HL-60 (cell line): ENCODE measurements around the gene IL11.

Experiments used
- GABPA ChIP-seq: IDR thresholded peaks from 2 replicates; pipeline ENCODE4 v1.6.1; 2012; ENCODE audit warnings: low read depth
- POLR2AphosphoS5 ChIP-seq: IDR thresholded peaks from 2 replicates; pipeline ENCODE4 v1.6.1; 2012; ENCODE audit warnings: low read depth
- TF ChIP-seq, protein P1 (sequence below): IDR thresholded peaks from one replicate; pipeline ENCODE4 v1.5.1; 2011; ENCODE audit warnings: low read length, control low read depth, inconsistent platforms; ENCODE audit not compliant: insufficient read depth
- TF ChIP-seq, protein P2 (sequence below): IDR thresholded peaks from 2 replicates; pipeline ENCODE4 v1.6.1; 2012; ENCODE audit warnings: low read depth; ENCODE audit not compliant: insufficient replicate concordance

DNA sequence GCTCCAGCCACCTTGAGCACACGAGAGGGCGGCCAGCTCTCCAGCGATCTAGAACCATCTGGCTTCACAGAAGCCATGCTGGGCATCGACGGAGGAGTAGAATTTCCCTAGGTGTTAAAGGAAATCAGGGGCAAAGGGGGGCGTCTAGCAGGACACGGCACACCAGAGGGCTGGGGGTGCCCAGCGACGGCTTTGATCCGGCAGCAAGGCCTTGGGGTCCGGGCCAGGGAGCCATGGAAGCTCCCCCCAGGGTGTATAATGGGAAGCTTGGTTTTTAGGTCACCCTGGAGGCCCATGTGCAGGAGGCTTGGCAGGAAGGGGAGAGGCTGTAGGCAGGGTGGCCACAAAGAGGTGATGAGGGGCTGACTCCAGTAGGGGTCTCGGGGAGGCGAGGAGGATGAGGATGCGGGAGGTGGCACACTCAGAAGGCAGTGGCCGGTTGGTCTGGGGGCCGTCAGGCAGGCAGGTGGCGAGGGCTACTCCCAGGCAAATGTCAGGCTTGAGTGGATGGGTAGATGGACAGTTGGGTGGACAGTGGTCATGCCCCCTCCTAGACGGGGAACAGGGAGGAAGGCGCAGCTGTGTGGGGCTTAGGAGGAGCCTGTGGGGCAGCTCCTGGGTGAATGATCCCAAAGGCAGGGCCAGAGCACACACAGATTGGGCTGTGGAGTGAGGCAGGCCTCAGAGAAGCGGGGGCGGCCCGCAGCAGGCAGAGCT is 25.0 kb downstream of the IL11 start:
- TF ChIP-seq POLR2AphosphoS5 (no peak), GABPA (no peak)
- TF ChIP-seq, protein P1, sequence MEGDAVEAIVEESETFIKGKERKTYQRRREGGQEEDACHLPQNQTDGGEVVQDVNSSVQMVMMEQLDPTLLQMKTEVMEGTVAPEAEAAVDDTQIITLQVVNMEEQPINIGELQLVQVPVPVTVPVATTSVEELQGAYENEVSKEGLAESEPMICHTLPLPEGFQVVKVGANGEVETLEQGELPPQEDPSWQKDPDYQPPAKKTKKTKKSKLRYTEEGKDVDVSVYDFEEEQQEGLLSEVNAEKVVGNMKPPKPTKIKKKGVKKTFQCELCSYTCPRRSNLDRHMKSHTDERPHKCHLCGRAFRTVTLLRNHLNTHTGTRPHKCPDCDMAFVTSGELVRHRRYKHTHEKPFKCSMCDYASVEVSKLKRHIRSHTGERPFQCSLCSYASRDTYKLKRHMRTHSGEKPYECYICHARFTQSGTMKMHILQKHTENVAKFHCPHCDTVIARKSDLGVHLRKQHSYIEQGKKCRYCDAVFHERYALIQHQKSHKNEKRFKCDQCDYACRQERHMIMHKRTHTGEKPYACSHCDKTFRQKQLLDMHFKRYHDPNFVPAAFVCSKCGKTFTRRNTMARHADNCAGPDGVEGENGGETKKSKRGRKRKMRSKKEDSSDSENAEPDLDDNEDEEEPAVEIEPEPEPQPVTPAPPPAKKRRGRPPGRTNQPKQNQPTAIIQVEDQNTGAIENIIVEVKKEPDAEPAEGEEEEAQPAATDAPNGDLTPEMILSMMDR, result no peak
- TF ChIP-seq, protein P2, sequence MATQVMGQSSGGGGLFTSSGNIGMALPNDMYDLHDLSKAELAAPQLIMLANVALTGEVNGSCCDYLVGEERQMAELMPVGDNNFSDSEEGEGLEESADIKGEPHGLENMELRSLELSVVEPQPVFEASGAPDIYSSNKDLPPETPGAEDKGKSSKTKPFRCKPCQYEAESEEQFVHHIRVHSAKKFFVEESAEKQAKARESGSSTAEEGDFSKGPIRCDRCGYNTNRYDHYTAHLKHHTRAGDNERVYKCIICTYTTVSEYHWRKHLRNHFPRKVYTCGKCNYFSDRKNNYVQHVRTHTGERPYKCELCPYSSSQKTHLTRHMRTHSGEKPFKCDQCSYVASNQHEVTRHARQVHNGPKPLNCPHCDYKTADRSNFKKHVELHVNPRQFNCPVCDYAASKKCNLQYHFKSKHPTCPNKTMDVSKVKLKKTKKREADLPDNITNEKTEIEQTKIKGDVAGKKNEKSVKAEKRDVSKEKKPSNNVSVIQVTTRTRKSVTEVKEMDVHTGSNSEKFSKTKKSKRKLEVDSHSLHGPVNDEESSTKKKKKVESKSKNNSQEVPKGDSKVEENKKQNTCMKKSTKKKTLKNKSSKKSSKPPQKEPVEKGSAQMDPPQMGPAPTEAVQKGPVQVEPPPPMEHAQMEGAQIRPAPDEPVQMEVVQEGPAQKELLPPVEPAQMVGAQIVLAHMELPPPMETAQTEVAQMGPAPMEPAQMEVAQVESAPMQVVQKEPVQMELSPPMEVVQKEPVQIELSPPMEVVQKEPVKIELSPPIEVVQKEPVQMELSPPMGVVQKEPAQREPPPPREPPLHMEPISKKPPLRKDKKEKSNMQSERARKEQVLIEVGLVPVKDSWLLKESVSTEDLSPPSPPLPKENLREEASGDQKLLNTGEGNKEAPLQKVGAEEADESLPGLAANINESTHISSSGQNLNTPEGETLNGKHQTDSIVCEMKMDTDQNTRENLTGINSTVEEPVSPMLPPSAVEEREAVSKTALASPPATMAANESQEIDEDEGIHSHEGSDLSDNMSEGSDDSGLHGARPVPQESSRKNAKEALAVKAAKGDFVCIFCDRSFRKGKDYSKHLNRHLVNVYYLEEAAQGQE, result no peak
